Measurements from ENCODE around the gene CD3G.
"Not testable (repeated sequence)": the region's sequence is repeated elsewhere in the genome, so short reads cannot be mapped to it uniquely, and the experiment has no call there.

CD3G gene

GRCh38 chr11:118343981-118344515 is at the start of gene CD3G:
TSS of gene CD3G (plus strand) at chr11:118344344. CDS start at chr11:118344424, 80 bp downstream.
- DNase-seq = no peak

GRCh38 chr11:118295199-118295598 is 48.9 kb upstream of the CD3G start:
- DNase-seq = no peak

- no peak for DNase-seq
These were observed 48.2 kb upstream of the CD3G start for GRCh38 chr11:118295815-118296454.

GRCh38 chr11:118301600-118302195 is 42.4 kb upstream of the CD3G start:
- no peak for DNase-seq

GRCh38 chr11:118304227-118304567 is 39.9 kb upstream of the CD3G start:
- no peak for DNase-seq

- DNase-seq = no peak
These were observed 39.4 kb upstream of the CD3G start, which contains the start of gene CD3E for GRCh38 chr11:118304568-118305248. TSS of gene CD3E (plus strand) at chr11:118304730. CDS start at chr11:118304953, 223 bp downstream.

GRCh38 chr11:118305726-118306125 is 38.4 kb upstream of the CD3G start:
- DNase-seq = no peak

- DNase-seq = no peak
These were observed 37.6 kb upstream of the CD3G start for GRCh38 chr11:118306556-118306955.

GRCh38 chr11:118308995-118309528 is 35.1 kb upstream of the CD3G start:
- DNase-seq = not testable (repeated sequence)

- no peak for DNase-seq
These were observed 33.9 kb upstream of the CD3G start for GRCh38 chr11:118310271-118310670.

- no peak for DNase-seq
These were observed 33.2 kb upstream of the CD3G start for GRCh38 chr11:118310781-118311485.

- DNase-seq = no peak
These were observed 32.6 kb upstream of the CD3G start for GRCh38 chr11:118311518-118311917.

GRCh38 chr11:118312328-118312727 is 31.8 kb upstream of the CD3G start:
- DNase-seq = no peak

GRCh38 chr11:118313242-118313641 is 30.9 kb upstream of the CD3G start:
- no peak for DNase-seq

- DNase-seq = no peak
These were observed 29.1 kb upstream of the CD3G start for GRCh38 chr11:118314988-118315411.

GRCh38 chr11:118318124-118318523 is 26.0 kb upstream of the CD3G start:
- no peak for DNase-seq

GRCh38 chr11:118318581-118319336 is 25.4 kb upstream of the CD3G start:
- DNase-seq = no peak

- DNase-seq = no peak
These were observed 24.8 kb upstream of the CD3G start for GRCh38 chr11:118319337-118319707.

- DNase-seq = no peak
These were observed 23.6 kb upstream of the CD3G start for GRCh38 chr11:118320515-118320914.

- DNase-seq = no peak
These were observed 22.6 kb upstream of the CD3G start for GRCh38 chr11:118321386-118322082.

GRCh38 chr11:118322721-118323120 is 21.4 kb upstream of the CD3G start:
- no peak for DNase-seq

- DNase-seq = no peak
These were observed 18.9 kb upstream of the CD3G start for GRCh38 chr11:118325283-118325682.

Measured in SHP77 treated with DMSO at 0.1 percent for 48 hours (cell line).